IMR-90 (cell line): ENCODE results near the gene NIPSNAP2. TPM values are rescaled to one million over a fixed set of nuclear protein-coding genes. Genes with fewer than 3 reads are reported as not detected.

Source experiments
- ATAC-seq: fragments of 200-7000 bp; cut with Tn5 transposase; 2 replicates; pipeline ENCODE4 v1.9.1; 2020; ENCODE audit warnings: low read depth, mild to moderate bottlenecking, moderate library complexity
- Bru-seq: library from RNA; stranded (reverse); fragments of 400-500 nt; gene quantifications from one replicate; lab custom pipeline; 2021; lab: Mats Ljungman, UMichigan
- BruChase-seq, 2 experiments: library from RNA; stranded (reverse); fragments of 400-500 nt; gene quantifications; one replicate each; lab custom pipeline; 2021; lab: Mats Ljungman, UMichigan
- BruUV-seq: library from RNA; stranded (reverse); fragments of 400-500 nt; replicated peaks from 2 replicates; lab custom pipeline; 2021; lab: Mats Ljungman, UMichigan
- CTCF ChIA-PET: fragments of 300-600 bp; formaldehyde crosslinking; extraction: SDS; loops from one replicate; lab custom pipeline; 2021; ENCODE audit warnings: antibody characterized with exemption; lab: Yijun Ruan, JAX
- POLR2A ChIA-PET: fragments of 300-600 bp; sonication (Branson Sonifier 250); formaldehyde crosslinking; loops from one replicate; lab custom pipeline; 2022; ENCODE audit warnings: antibody characterized with exemption; ENCODE audit not compliant: unreplicated experiment; lab: Charles Lee
- DNase-seq: peaks from one replicate; pipeline ENCODE4 v3.0.0; 2013
- H2AFZ ChIP-seq: replicated peaks from 2 replicates; pipeline ENCODE3; 2013; ENCODE audit warnings: low read length, mild to moderate bottlenecking; ENCODE audit not compliant: poor library complexity
- H2AK5ac ChIP-seq: 2 replicates; pipeline ENCODE4 v1.6.1; 2013; ENCODE audit warnings: low read depth, low read length, inconsistent platforms
- H2AK9ac ChIP-seq: replicated peaks from 2 replicates; pipeline ENCODE3; 2013; ENCODE audit warnings: mild to moderate bottlenecking, low read depth, low read length, moderate library complexity; ENCODE audit not compliant: poor library complexity
- H2BK120ac ChIP-seq: 2 replicates; pipeline ENCODE4 v1.6.1; 2013; ENCODE audit warnings: low read depth, low read length, inconsistent platforms
- H2BK15ac ChIP-seq: 3 replicates; pipeline ENCODE4 v1.6.1; 2013; ENCODE audit warnings: low read depth, low read length, inconsistent platforms
- H2BK20ac ChIP-seq: 2 replicates; pipeline ENCODE4 v1.6.1; 2013; ENCODE audit warnings: low read depth, mild to moderate bottlenecking, inconsistent platforms, low read length, moderate library complexity
- H2BK5ac ChIP-seq: 2 replicates; pipeline ENCODE4 v1.6.1; 2013; ENCODE audit warnings: mild to moderate bottlenecking, low read depth, low read length, inconsistent platforms; ENCODE audit not compliant: poor library complexity, severe bottlenecking
- H3K14ac ChIP-seq: replicated peaks from 2 replicates; pipeline ENCODE4 v1.6.1; 2013; ENCODE audit warnings: low read depth, low read length, inconsistent platforms
- H3K18ac ChIP-seq: 2 replicates; pipeline ENCODE4 v1.6.1; 2013; ENCODE audit warnings: low read depth, low read length, control low read depth
- H3K23ac ChIP-seq: 2 replicates; pipeline ENCODE4 v1.6.1; 2013; ENCODE audit warnings: low read depth, low read length, inconsistent platforms
- H3K27ac ChIP-seq: 2 replicates; pipeline ENCODE4 v1.5.1; 2013; ENCODE audit warnings: mild to moderate bottlenecking, control low read depth, low read length; ENCODE audit not compliant: insufficient read depth
- H3K27me3 ChIP-seq: 2 replicates; pipeline ENCODE4 v1.6.1; 2013; ENCODE audit warnings: low read length; ENCODE audit not compliant: control insufficient read depth, insufficient read depth
- H3K36me3 ChIP-seq: 2 replicates; pipeline ENCODE4 v1.6.1; 2013; ENCODE audit warnings: low read length, mixed read lengths; ENCODE audit not compliant: control insufficient read depth, insufficient read depth
- H3K4ac ChIP-seq: 2 replicates; pipeline ENCODE4 v1.6.1; 2013; ENCODE audit warnings: low read depth, low read length, inconsistent platforms
- H3K4me1 ChIP-seq: 2 replicates; pipeline ENCODE4 v1.6.1; 2013; ENCODE audit warnings: low read length, mixed read lengths; ENCODE audit not compliant: control insufficient read depth, insufficient read depth
- H3K4me2 ChIP-seq: 2 replicates; pipeline ENCODE4 v1.6.1; 2013; ENCODE audit warnings: low read depth, mild to moderate bottlenecking, control low read depth, low read length, moderate library complexity
- H3K4me3 ChIP-seq: 2 replicates; pipeline ENCODE4 v1.5.1; 2013; ENCODE audit warnings: low read depth, mild to moderate bottlenecking, control low read depth, low read length, moderate library complexity; ENCODE audit not compliant: insufficient read depth
- H3K56ac ChIP-seq: 2 replicates; pipeline ENCODE4 v1.6.1; 2013; ENCODE audit warnings: low read length, inconsistent platforms; ENCODE audit not compliant: insufficient read depth; ENCODE audit errors: extremely low read depth
- H3K79me1 ChIP-seq, 2 experiments: 2 replicates each; pipeline ENCODE4 v1.6.1; 2013; ENCODE audit warnings: low read length in 2 of 2, inconsistent platforms in 1 of 2, low read depth in 1 of 2
- H3K9ac ChIP-seq: 2 replicates; pipeline ENCODE4 v1.6.1; 2013; ENCODE audit warnings: low read depth, low read length, control low read depth
- H3K9me1 ChIP-seq: 2 replicates; pipeline ENCODE4 v1.6.1; 2013; ENCODE audit warnings: low read length, inconsistent platforms; ENCODE audit not compliant: insufficient read depth
- H3K9me3 ChIP-seq: 2 replicates; pipeline ENCODE4 v1.6.1; 2013; ENCODE audit warnings: low read length; ENCODE audit not compliant: control insufficient read depth, insufficient read depth
- H4K20me1 ChIP-seq: 2 replicates; pipeline ENCODE4 v1.6.1; 2013; ENCODE audit warnings: low read length, inconsistent platforms; ENCODE audit not compliant: insufficient read depth
- H4K5ac ChIP-seq: 2 replicates; pipeline ENCODE4 v1.6.1; 2013; ENCODE audit warnings: mild to moderate bottlenecking, low read depth, low read length, control low read depth
- H4K8ac ChIP-seq, 2 experiments: 2 replicates each; pipeline ENCODE4 v1.6.1; 2013; ENCODE audit warnings: low read depth in 2 of 2, low read length in 2 of 2, control low read depth in 1 of 2, inconsistent platforms in 1 of 2
- H4K91ac ChIP-seq: 2 replicates; pipeline ENCODE4 v1.6.1; 2013; ENCODE audit warnings: low read depth, low read length, inconsistent platforms; ENCODE audit not compliant: insufficient read depth
- BHLHE40 ChIP-seq: fragments of 150-350 bp; IDR thresholded peaks from 2 replicates; pipeline ENCODE4 v1.6.1; 2016; ENCODE audit warnings: mild to moderate bottlenecking, low read depth, low read length
- CHD1 ChIP-seq: IDR thresholded peaks from 2 replicates; pipeline ENCODE4 v1.6.1; 2012; ENCODE audit warnings: low read depth, low read length, improper control_type of control experiment
- ELK1 ChIP-seq: fragments of 150-350 bp; IDR thresholded peaks from 2 replicates; pipeline ENCODE4 v1.6.1; 2016; ENCODE audit warnings: low read depth, mild to moderate bottlenecking, low read length, moderate library complexity, borderline replicate concordance
- FOS ChIP-seq: fragments of 150-350 bp; IDR thresholded peaks from 2 replicates; pipeline ENCODE4 v1.6.1; 2016; ENCODE audit warnings: low read depth, low read length
- MAFK ChIP-seq: IDR thresholded peaks from 2 replicates; pipeline ENCODE4 v1.6.1; 2012; ENCODE audit warnings: low read depth, low read length, improper control_type of control experiment
- MAZ ChIP-seq: IDR thresholded peaks from 2 replicates; pipeline ENCODE4 v1.6.1; 2012; ENCODE audit warnings: low read depth, mild to moderate bottlenecking, low read length, improper control_type of control experiment, moderate library complexity, borderline replicate concordance
- NFE2L2 ChIP-seq: fragments of 150-350 bp; IDR thresholded peaks from 2 replicates; pipeline ENCODE4 v1.6.1; 2016; ENCODE audit warnings: low read depth, mild to moderate bottlenecking, low read length
- POLR2A ChIP-seq: IDR thresholded peaks from 2 replicates; pipeline ENCODE4 v1.6.1; 2012; ENCODE audit warnings: mild to moderate bottlenecking, low read depth, low read length
- RAD21 ChIP-seq: IDR thresholded peaks from 2 replicates; pipeline ENCODE4 v1.6.1; 2012; ENCODE audit warnings: low read length, improper control_type of control experiment
- RCOR1 ChIP-seq: IDR thresholded peaks from 2 replicates; pipeline ENCODE4 v1.6.1; 2012; ENCODE audit warnings: mild to moderate bottlenecking, low read length, improper control_type of control experiment; ENCODE audit not compliant: insufficient replicate concordance
- RFX5 ChIP-seq: IDR thresholded peaks from 2 replicates; pipeline ENCODE4 v1.8.0; 2012; ENCODE audit warnings: low read depth, mild to moderate bottlenecking, low read length, moderate library complexity
- SMC3 ChIP-seq: fragments of 150-350 bp; IDR thresholded peaks from 2 replicates; pipeline ENCODE4 v1.6.1; 2016; ENCODE audit warnings: low read depth, mild to moderate bottlenecking, antibody characterized with exemption, low read length, moderate library complexity
- USF2 ChIP-seq: fragments of 150-350 bp; IDR thresholded peaks from 2 replicates; pipeline ENCODE4 v1.6.1; 2017; ENCODE audit warnings: mild to moderate bottlenecking, antibody characterized with exemption, low read length, low read depth
- WGBS, 2 experiments: methylation state at CpG; one replicate each; pipeline versions ENCODE4 v1.1.5 to v1.1.7; 2013; ENCODE audit warnings: missing lambda C conversion rate in 2 of 2; ENCODE audit not compliant: insufficient read length in 1 of 2; ENCODE audit errors: extremely low coverage in 2 of 2; 5-methylcytosine and 5-hydroxymethylcytosine counted together
- dilution Hi-C: fragments of 300-500 bp; cut with HindIII; formaldehyde crosslinking; loops from one replicate; pipeline ENCODE4 v1.14.3; 2018; ENCODE audit warnings: low sequenced_read_pairs; ENCODE audit not compliant: unreplicated experiment
- in situ Hi-C: fragments of 300-500 bp; cut with MboI; formaldehyde crosslinking; loops from 3 replicates; pipeline ENCODE4 v1.14.3; 2019; ENCODE audit warnings: low sequenced_read_pairs, inconsistent platforms, mixed read lengths
- intact Hi-C: fragments of 100-400 bp; cut with micrococcal nuclease; formaldehyde crosslinking; loops from 2 replicates; pipeline ENCODE4 v1.10.0; 2022
- long read RNA-seq: library from polyadenylated mRNA; unstranded; transcript quantifications from one replicate; pipeline ENCODE4 v2.0.0, GENCODE V29; 2021; ENCODE audit not compliant: unreplicated experiment
- polyA plus RNA-seq, 3 experiments: library from polyadenylated mRNA; depleted of rRNA; stranded (reverse); fragments of >200 nt; gene quantifications; 2 replicates each; pipeline ENCODE4 v1.2.3, GENCODE V29; 2012; ENCODE audit warnings: low replicate concordance in 1 of 3
- total RNA-seq: library from RNA; depleted of rRNA; stranded (reverse); fragments of >200 nt; gene quantifications from 2 replicates; pipeline ENCODE4 v1.2.3, GENCODE V29; 2012; rRNA removed

NIPSNAP2 gene
- total RNA-seq (42.8 and 53.0 TPM in 2 replicates), polyA plus RNA-seq (2012; rRNA removed) (30.4 and 33.7 TPM in 2 replicates), Bru-seq, nascent RNA (percentile 77 among the genes with signal in this experiment), BruChase-seq, experiment 1, labeled RNA remaining after a 6-hour chase (percentile 86 among the genes with signal in this experiment), BruChase-seq, experiment 2, labeled RNA remaining after a 2-hour chase (percentile 72 among the genes with signal in this experiment)
- polyA plus RNA-seq (2012; cell fraction: cytosol; rRNA removed): 9.8 and 10.9 TPM in 2 replicates
- polyA plus RNA-seq (2012; cell fraction: nucleus; rRNA removed; ENCODE audit: low replicate concordance): 5.9 and 24.1 TPM in 2 replicates
- long read RNA-seq, transcript NIPSNAP2-201 (10 exons, 1,999 nt): major isoform, 93 of 110 reads
- long read RNA-seq, partial matches to known transcripts: 10 of 110 reads
- long read RNA-seq, other reads (novel, unspliced or antisense): 5 of 110 reads

GRCh38 chr7:55964261-55965099, at the start of gene NIPSNAP2:
Gene NIPSNAP2, plus strand, starts transcription at chr7:55964585. Its CDS starts 25 bp downstream, at chr7:55964610.
- H3K79me1 ChIP-seq: peaks cover 6 to 38% of the 10 kb centered on the region in 2 experiments
- H3K23ac ChIP-seq: peak within 1 kb of the TSS; percentile 91
- peak within 1 kb of the TSS; percentile 45; the same call in 1 of the 2 replicates for H2BK120ac ChIP-seq
- peak; percentile 35 for DNase-seq
- H3K18ac ChIP-seq: peak within 1 kb of the TSS; percentile 24
- CTCF ChIA-PET: interaction anchor here (0.6 to 1.0 kb wide), 13 partner anchors 12 to 689 kb away, joined by 3 to 6 read pairs (median 4); no protein-coding TSS in a partner anchor
- in situ Hi-C loops: loop anchor here (25.0 kb wide), 2 partner anchors 527 to 677 kb away; no protein-coding TSS in a partner anchor
- peaks cover 4% of the 10 kb centered on the region; the same call in 1 of the 2 replicates for H3K4me1 ChIP-seq
- H2AK9ac ChIP-seq: peak within 1 kb of the TSS; percentile 97
- 1% methylated on average over 33 of the region's 105 CpGs; no CpG with 5 or more reads in 1 of the 2 experiments for WGBS, 2 experiments
- H3K9me3 ChIP-seq: no peaks in the 10 kb centered on the region
- H4K8ac ChIP-seq: peak within 1 kb of the TSS; percentile 85 to 89; a peak in 3 of 4 replicates
- H3K4ac ChIP-seq: peak within 1 kb of the TSS; percentile 80
- peaks cover 12% of the 10 kb centered on the region for H4K20me1 ChIP-seq
- dilution Hi-C loops: no loop called here
- peak within 1 kb of the TSS; percentile 49; the same call in 1 of the 2 replicates for H2AK5ac ChIP-seq
- H3K14ac ChIP-seq: peak within 1 kb of the TSS; percentile 83
- peak within 1 kb of the TSS; percentile 31 for H2BK5ac ChIP-seq
- POLR2A ChIA-PET: no interaction called here
- no peak within 1 kb of the TSS for H2BK15ac ChIP-seq
- H3K9ac ChIP-seq: peak within 1 kb of the TSS; percentile 90
- H3K27me3 ChIP-seq: no peaks in the 10 kb centered on the region
- peak within 1 kb of the TSS; percentile 86 for H3K27ac ChIP-seq
- H4K91ac ChIP-seq: peak within 1 kb of the TSS; percentile 37; the same call in 1 of the 2 replicates
- H2AFZ ChIP-seq: peak within 1 kb of the TSS; percentile 97
- peak within 1 kb of the TSS; percentile 79; the same call in 1 of the 2 replicates for H3K56ac ChIP-seq
- H4K5ac ChIP-seq: peak within 1 kb of the TSS; percentile 70
- H2BK20ac ChIP-seq: no peak within 1 kb of the TSS
- intact Hi-C loops: loop anchor here (1.0 to 2.0 kb wide), 2 partner anchors 323 to 684 kb away; no protein-coding TSS in a partner anchor
- peaks cover 6% of the 10 kb centered on the region for H3K36me3 ChIP-seq
- no TSS peak for BruUV-seq
- no peaks in the 10 kb centered on the region for H3K9me1 ChIP-seq
- H3K4me3 ChIP-seq: peak within 1 kb of the TSS; percentile 95
- peak; percentile 95 for ATAC-seq
- H3K4me2 ChIP-seq: peak within 1 kb of the TSS; percentile 85
- TF ChIP-seq RFX5 (no peak), MAFK (no peak), ELK1 (no peak), NFE2L2 (no peak), USF2 (no peak), RAD21 (peak; percentile 49), BHLHE40 (no peak), POLR2A (peak; percentile 76), MAZ (peak; percentile 93; the same call in 1 of the 2 replicates), CHD1 (no peak), FOS (no peak), SMC3 (peak; percentile 43), RCOR1 (no peak)
